ENCODE data around the gene MLNR.

The MLNR gene

GRCh38 chr13:49235856-49236431 lies 15.8 kb downstream of the MLNR start:
- no peak for ATAC-seq

GRCh38 chr13:49238621-49239020 lies 18.5 kb downstream of the MLNR start:
- no peak for TF ChIP-seq POU6F1 (CRISPR knock-in tag; IDR thresholded peaks at IDR 0.05; ENCODE audit: borderline replicate concordance, low read depth)
- no peak for TF ChIP-seq GLIS3 (CRISPR knock-in tag; IDR thresholded peaks at IDR 0.05)
- no peak for TF ChIP-seq ZFP30 (CRISPR knock-in tag; IDR thresholded peaks at IDR 0.05)

More at GRCh38 chr13:49235856-49236431, 15.8 kb downstream of the MLNR start:
- TF ChIP-seq TCF4 (CRISPR knock-in tag; IDR thresholded peaks at IDR 0.05; ENCODE audit: borderline replicate concordance) (no peak), ARNTL (CRISPR knock-in tag; IDR thresholded peaks at IDR 0.05; ENCODE audit: borderline replicate concordance, low read depth) (no peak), RARB (CRISPR knock-in tag; IDR thresholded peaks at IDR 0.05) (no peak), TOX (CRISPR knock-in tag; IDR thresholded peaks at IDR 0.05; ENCODE audit: borderline replicate concordance) (no peak)

GRCh38 chr13:49240017-49240416 lies 19.9 kb downstream of the MLNR start:
- ATAC-seq, result peak; percentile 86

More at GRCh38 chr13:49238621-49239020, 18.5 kb downstream of the MLNR start:
- ATAC-seq, result no peak

GRCh38 chr13:49241296-49241695 lies 21.2 kb downstream of the MLNR start:
- no peak for TF ChIP-seq BACH2 (CRISPR knock-in tag; IDR thresholded peaks at IDR 0.05; ENCODE audit: borderline replicate concordance)
- TF ChIP-seq ZFP30 (CRISPR knock-in tag; IDR thresholded peaks at IDR 0.05), result no peak
- TF ChIP-seq ESRRG (CRISPR knock-in tag; IDR thresholded peaks at IDR 0.05), result no peak
- no peak for TF ChIP-seq CREB5 (CRISPR knock-in tag; IDR thresholded peaks at IDR 0.05; ENCODE audit: low read depth)
- no peak for TF ChIP-seq ISL1 (CRISPR knock-in tag; IDR thresholded peaks at IDR 0.05)
- TF ChIP-seq ZC3H10 (CRISPR knock-in tag; IDR thresholded peaks at IDR 0.05), result no peak
- no peak for TF ChIP-seq CSRNP3 (CRISPR knock-in tag; IDR thresholded peaks at IDR 0.05)
- no peak for TF ChIP-seq PPARA (CRISPR knock-in tag; IDR thresholded peaks at IDR 0.05; ENCODE audit: borderline replicate concordance)
- no peak for TF ChIP-seq SNAI2 (CRISPR knock-in tag; IDR thresholded peaks at IDR 0.05)
- TF ChIP-seq TOX (CRISPR knock-in tag; IDR thresholded peaks at IDR 0.05; ENCODE audit: borderline replicate concordance), result no peak
- no peak for TF ChIP-seq ZNF70 (CRISPR knock-in tag; IDR thresholded peaks at IDR 0.05)
- no peak for TF ChIP-seq TSHZ2 (CRISPR knock-in tag; IDR thresholded peaks at IDR 0.05)
- TF ChIP-seq CSDC2 (CRISPR knock-in tag; IDR thresholded peaks at IDR 0.05), result no peak
- TF ChIP-seq GLIS3 (CRISPR knock-in tag; IDR thresholded peaks at IDR 0.05), result no peak
- no peak for TF ChIP-seq OSR1 (CRISPR knock-in tag; IDR thresholded peaks at IDR 0.05)
- peak; percentile 44; the same call in 2 of the 3 replicates for ATAC-seq

More at GRCh38 chr13:49240017-49240416, 19.9 kb downstream of the MLNR start:
- no peak for TF ChIP-seq SNAI2 (CRISPR knock-in tag; IDR thresholded peaks at IDR 0.05)
- no peak for TF ChIP-seq ARNTL (CRISPR knock-in tag; IDR thresholded peaks at IDR 0.05; ENCODE audit: borderline replicate concordance, low read depth)
- TF ChIP-seq TCF4 (CRISPR knock-in tag; IDR thresholded peaks at IDR 0.05; ENCODE audit: borderline replicate concordance), result no peak

GRCh38 chr13:49245101-49245500 lies 25.0 kb downstream of the MLNR start:
- no peak for ATAC-seq
- TF ChIP-seq CSDC2 (CRISPR knock-in tag; IDR thresholded peaks at IDR 0.05) (no peak), PATZ1 (CRISPR knock-in tag; IDR thresholded peaks at IDR 0.05; ENCODE audit: borderline replicate concordance) (no peak), TOX (CRISPR knock-in tag; IDR thresholded peaks at IDR 0.05; ENCODE audit: borderline replicate concordance) (no peak), TSHZ2 (CRISPR knock-in tag; IDR thresholded peaks at IDR 0.05) (no peak), TCF4 (CRISPR knock-in tag; IDR thresholded peaks at IDR 0.05; ENCODE audit: borderline replicate concordance) (no peak), ZFP30 (CRISPR knock-in tag; IDR thresholded peaks at IDR 0.05) (no peak), GLIS3 (CRISPR knock-in tag; IDR thresholded peaks at IDR 0.05) (no peak), BACH2 (CRISPR knock-in tag; IDR thresholded peaks at IDR 0.05; ENCODE audit: borderline replicate concordance) (no peak), PPARA (CRISPR knock-in tag; IDR thresholded peaks at IDR 0.05; ENCODE audit: borderline replicate concordance) (no peak)
